HepG2 (cell line): ENCODE results near the gene TMED5. TPM values are rescaled to one million over a fixed set of nuclear protein-coding genes. Genes with fewer than 3 reads are reported as not detected.

ENCODE experiments used
- ATAC-seq: fragments of 200-7000 bp; cut with Tn5 transposase; 3 replicates; pipeline ENCODE4 v1.9.1; 2020; ENCODE audit warnings: mild to moderate bottlenecking, moderate library complexity
- BruUV-seq: library from RNA; stranded (reverse); fragments of 400-500 nt; replicated peaks from 2 replicates; lab custom pipeline; 2021; lab: Mats Ljungman, UMichigan
- CTCF ChIA-PET: fragments of 300-600 bp; formaldehyde crosslinking; extraction: SDS; loops from one replicate; lab custom pipeline; 2021; ENCODE audit warnings: low total read pairs, inconsistent platforms, low intra/inter-chr PET ratio; lab: Yijun Ruan, JAX
- POLR2A ChIA-PET: fragments of 350-600 bp; sonication (Branson Sonifier 250); formaldehyde crosslinking; loops from one replicate; lab custom pipeline; 2020; ENCODE audit warnings: antibody characterized with exemption, inconsistent platforms; lab: Yijun Ruan, JAX
- DNase-seq: peaks from one replicate; pipeline ENCODE4 v3.0.0-alpha.2; 2015; ENCODE audit warnings: low spot score
- FAIRE-seq: peaks from 3 replicates; lab custom pipeline; 2011; peaks lifted over from hg19 to GRCh38; lab: Jason Lieb, UNC
- H2AFZ ChIP-seq: one replicate; pipeline ENCODE4 v1.6.1; 2011; ENCODE audit warnings: low read length, inconsistent platforms
- H3K27ac ChIP-seq: fragments of 300-600 bp; 3 replicates; pipeline ENCODE4 v1.8.0; 2011; ENCODE audit warnings: mixed run types, mild to moderate bottlenecking, mixed read lengths, low read length, inconsistent platforms; ENCODE audit not compliant: insufficient read depth; ENCODE audit errors: extremely low read length
- H3K27me3 ChIP-seq, 2 experiments: fragments of 200-600 bp in 1 of 2; 2 replicates in 1 of 2; 3 replicates in 1 of 2; pipeline versions ENCODE4 v1.6.0 to v1.8.0; 2011; ENCODE audit warnings: low read length in 2 of 2, mild to moderate bottlenecking in 2 of 2, moderate library complexity in 2 of 2, inconsistent platforms in 1 of 2; ENCODE audit not compliant: insufficient read depth in 2 of 2, control insufficient read depth in 1 of 2
- H3K36me3 ChIP-seq, 2 experiments: fragments of 200-600 bp in 1 of 2; replicated peaks in 1 of 2; 2 replicates in 1 of 2; 3 replicates in 1 of 2; pipeline versions ENCODE4 v1.5.1 to v1.8.0; 2011; ENCODE audit warnings: low read length in 2 of 2, inconsistent platforms in 1 of 2; ENCODE audit not compliant: insufficient read depth in 2 of 2, control insufficient read depth in 1 of 2
- H3K4me1 ChIP-seq: 2 replicates; pipeline ENCODE4 v1.5.1; 2012; ENCODE audit warnings: low read length, inconsistent platforms; ENCODE audit not compliant: insufficient read depth
- H3K4me2 ChIP-seq: 2 replicates; pipeline ENCODE4 v1.6.0; 2011; ENCODE audit warnings: low read depth, low read length, inconsistent platforms
- H3K4me3 ChIP-seq, 3 experiments: fragments of 200-600 bp in 1 of 3; sonication (generic), shearing (Covaris generic) in 1 of 3; replicated peaks in 1 of 3; 2 replicates each; pipeline ENCODE4 v1.5.1; 2011 to 2016; ENCODE audit warnings: low read length in 3 of 3, inconsistent platforms in 2 of 3, low read depth in 2 of 3, mild to moderate bottlenecking in 2 of 3, control low read depth in 1 of 3, mixed read lengths in 1 of 3; ENCODE audit not compliant: insufficient read depth in 1 of 3
- H3K79me2 ChIP-seq: one replicate; pipeline ENCODE4 v1.6.1; 2011; ENCODE audit warnings: low read length, inconsistent platforms; ENCODE audit not compliant: insufficient read depth
- H3K9ac ChIP-seq: 2 replicates; pipeline ENCODE4 v1.6.0; 2011; ENCODE audit warnings: mild to moderate bottlenecking, low read depth, low read length, inconsistent platforms; ENCODE audit not compliant: insufficient read depth
- H3K9me3 ChIP-seq: 2 replicates; pipeline ENCODE4 v1.5.1; 2012; ENCODE audit warnings: mild to moderate bottlenecking, low read length
- H4K20me1 ChIP-seq: 2 replicates; pipeline ENCODE4 v1.6.0; 2011; ENCODE audit warnings: inconsistent platforms, mild to moderate bottlenecking, low read length, moderate library complexity; ENCODE audit not compliant: insufficient read depth
- AKAP8 ChIP-seq: sonication (generic); formaldehyde crosslinking; IDR thresholded peaks from 2 replicates; pipeline ENCODE4 v1.5.1; 2020; ENCODE audit warnings: mild to moderate bottlenecking, missing genetic modification reagents
- HDAC6 ChIP-seq: fragments of 200-600 bp; sonication (generic); IDR thresholded peaks from 2 replicates; pipeline ENCODE4 v1.7.0; 2017; ENCODE audit warnings: mild to moderate bottlenecking, antibody characterized with exemption, low read length, low read depth
- PLSCR1 ChIP-seq: sonication (generic); formaldehyde crosslinking; IDR thresholded peaks from 2 replicates; pipeline ENCODE4 v1.5.0; 2020; ENCODE audit warnings: missing genetic modification reagents, mild to moderate bottlenecking, borderline replicate concordance
- SP4 ChIP-seq: sonication (generic); formaldehyde crosslinking; IDR thresholded peaks from 2 replicates; pipeline ENCODE4 v1.8.1; 2023; ENCODE audit warnings: mild to moderate bottlenecking, missing genetic modification reagents
- TAF1 ChIP-seq: sonication (generic); formaldehyde crosslinking; IDR thresholded peaks from 2 replicates; pipeline ENCODE4 v1.4.0; 2020; ENCODE audit warnings: missing genetic modification reagents
- ZBTB7B ChIP-seq: sonication (generic); formaldehyde crosslinking; IDR thresholded peaks from 2 replicates; pipeline ENCODE4 v1.4.0; 2020; ENCODE audit warnings: missing genetic modification reagents
- ZNF17 ChIP-seq: sonication (generic); formaldehyde crosslinking; IDR thresholded peaks from 2 replicates; pipeline ENCODE4 v1.5.0; 2020; ENCODE audit warnings: mild to moderate bottlenecking, missing genetic modification reagents
- ZNF232 ChIP-seq: sonication (generic); formaldehyde crosslinking; IDR thresholded peaks from 2 replicates; pipeline ENCODE4 v1.4.0; 2020; ENCODE audit warnings: missing genetic modification reagents, borderline replicate concordance
- ZNF263 ChIP-seq: sonication (generic); formaldehyde crosslinking; IDR thresholded peaks from 2 replicates; pipeline ENCODE4 v1.4.0; 2020; ENCODE audit warnings: missing genetic modification reagents
- ZNF569 ChIP-seq: sonication (generic); formaldehyde crosslinking; IDR thresholded peaks from 2 replicates; pipeline ENCODE4 v1.5.0; 2020; ENCODE audit warnings: mild to moderate bottlenecking, missing genetic modification reagents, moderate library complexity, borderline replicate concordance
- ZNF570 ChIP-seq: sonication (generic); formaldehyde crosslinking; IDR thresholded peaks from 2 replicates; pipeline ENCODE4 v1.4.0; 2020; ENCODE audit warnings: mild to moderate bottlenecking, missing genetic modification reagents, borderline replicate concordance
- WGBS: methylation state at CpG from one replicate; pipeline ENCODE4 v1.1.6; 2017; ENCODE audit warnings: low lambda C conversion rate; 5-methylcytosine and 5-hydroxymethylcytosine counted together
- in situ Hi-C: cut with HindIII; loops from 2 replicates; pipeline ENCODE4 v1.10.0; 2017; ENCODE audit warnings: low pct_unique_long_range_greater_than_20kb; ENCODE audit not compliant: extremely low pct_ligation_motif_present
- intact Hi-C: fragments of 100-400 bp; cut with micrococcal nuclease; formaldehyde crosslinking; loops from one replicate; pipeline ENCODE4 v1.10.0; 2022; ENCODE audit not compliant: unreplicated experiment
- polyA plus RNA-seq, 8 experiments: library from polyadenylated mRNA; depleted of rRNA in 3 of 8; stranded (reverse) in 7 of 8; unstranded in 1 of 8; fragments of >200 nt; fragmentation: Illumina TruSeq in 4 of 8; extraction: Trizol in 4 of 8; gene quantifications; 2 replicates each; pipeline versions ENCODE4 v1.2.1 to v1.2.3, GENCODE V29; 2011 to 2016; ENCODE audit warnings: low read depth in 4 of 8, missing spikeins in 1 of 8, mixed read lengths in 1 of 8; ENCODE audit not compliant: insufficient read depth in 1 of 8
- total RNA-seq, 5 experiments: library from RNA; depleted of rRNA; stranded (reverse); fragments of >200 nt; fragmentation: Illumina TruSeq; extraction: Trizol; gene quantifications; 2 replicates each; pipeline ENCODE4 v1.2.3, GENCODE V29; 2016; ENCODE audit warnings: low read depth in 1 of 5
- TF ChIP-seq, protein P1 (sequence below): sonication (generic); formaldehyde crosslinking; conservative IDR thresholded peaks from 2 replicates; pipeline ENCODE4 v1.4.0; 2020; ENCODE audit warnings: missing genetic modification reagents
- TF ChIP-seq, protein P2 (sequence below): sonication (generic); formaldehyde crosslinking; IDR thresholded peaks from 2 replicates; pipeline ENCODE4 v1.9.0; 2021; ENCODE audit warnings: missing genetic modification reagents, mild to moderate bottlenecking, borderline replicate concordance
- TF ChIP-seq, protein P3 (sequence below): sonication (generic); formaldehyde crosslinking; IDR thresholded peaks from 2 replicates; pipeline ENCODE4 v1.8.0; 2022; ENCODE audit warnings: missing genetic modification reagents, low read depth, mild to moderate bottlenecking, borderline replicate concordance

TMED5 gene
- total and polyA plus RNA-seq, 2 of the 13 experiments (the other 11 are each of a cell fraction or from before 2014, with no cell fraction given): 58.1 to 99.0 TPM

- ATAC-seq (no peak), DNase-seq (no peak), FAIRE-seq (no peak)
- CTCF ChIA-PET: no interaction called here
- Histone ChIP-seq H2AFZ (no peak overlapping the region), H3K4me3 (no peak overlapping the region), H3K27me3 (no peaks in the 10 kb centered on the region), H3K79me2 (no peaks in the 10 kb centered on the region), H3K4me1 (no peaks in the 10 kb centered on the region), H3K36me3 (peaks cover 1 to 10% of the 10 kb centered on the region in 2 experiments; a peak in 1 of 5 replicates), H3K27ac (no peak overlapping the region), H4K20me1 (no peaks in the 10 kb centered on the region), H3K9me3 (no peaks in the 10 kb centered on the region), H3K9ac (no peak overlapping the region), H3K4me2 (no peak overlapping the region)
- no peak for TF ChIP-seq ZNF17
- no peak for TF ChIP-seq TAF1 (CRISPR knock-in tag)
- TF ChIP-seq AKAP8: no peak
- TF ChIP-seq, protein P1, sequence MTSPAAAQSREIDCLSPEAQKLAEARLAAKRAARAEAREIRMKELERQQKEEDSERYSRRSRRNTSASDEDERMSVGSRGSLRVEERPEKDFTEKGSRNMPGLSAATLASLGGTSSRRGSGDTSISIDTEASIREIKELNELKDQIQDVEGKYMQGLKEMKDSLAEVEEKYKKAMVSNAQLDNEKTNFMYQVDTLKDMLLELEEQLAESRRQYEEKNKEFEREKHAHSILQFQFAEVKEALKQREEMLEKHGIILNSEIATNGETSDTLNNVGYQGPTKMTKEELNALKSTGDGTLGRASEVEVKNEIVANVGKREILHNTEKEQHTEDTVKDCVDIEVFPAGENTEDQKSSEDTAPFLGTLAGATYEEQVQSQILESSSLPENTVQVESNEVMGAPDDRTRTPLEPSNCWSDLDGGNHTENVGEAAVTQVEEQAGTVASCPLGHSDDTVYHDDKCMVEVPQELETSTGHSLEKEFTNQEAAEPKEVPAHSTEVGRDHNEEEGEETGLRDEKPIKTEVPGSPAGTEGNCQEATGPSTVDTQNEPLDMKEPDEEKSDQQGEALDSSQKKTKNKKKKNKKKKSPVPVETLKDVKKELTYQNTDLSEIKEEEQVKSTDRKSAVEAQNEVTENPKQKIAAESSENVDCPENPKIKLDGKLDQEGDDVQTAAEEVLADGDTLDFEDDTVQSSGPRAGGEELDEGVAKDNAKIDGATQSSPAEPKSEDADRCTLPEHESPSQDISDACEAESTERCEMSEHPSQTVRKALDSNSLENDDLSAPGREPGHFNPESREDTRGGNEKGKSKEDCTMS (CRISPR knock-in tag): no peak
- no peak for TF ChIP-seq ZNF569 (CRISPR knock-in tag)
- TF ChIP-seq HDAC6: no peak
- no peak for TF ChIP-seq SP4 (CRISPR knock-in tag)
- TF ChIP-seq, protein P2, sequence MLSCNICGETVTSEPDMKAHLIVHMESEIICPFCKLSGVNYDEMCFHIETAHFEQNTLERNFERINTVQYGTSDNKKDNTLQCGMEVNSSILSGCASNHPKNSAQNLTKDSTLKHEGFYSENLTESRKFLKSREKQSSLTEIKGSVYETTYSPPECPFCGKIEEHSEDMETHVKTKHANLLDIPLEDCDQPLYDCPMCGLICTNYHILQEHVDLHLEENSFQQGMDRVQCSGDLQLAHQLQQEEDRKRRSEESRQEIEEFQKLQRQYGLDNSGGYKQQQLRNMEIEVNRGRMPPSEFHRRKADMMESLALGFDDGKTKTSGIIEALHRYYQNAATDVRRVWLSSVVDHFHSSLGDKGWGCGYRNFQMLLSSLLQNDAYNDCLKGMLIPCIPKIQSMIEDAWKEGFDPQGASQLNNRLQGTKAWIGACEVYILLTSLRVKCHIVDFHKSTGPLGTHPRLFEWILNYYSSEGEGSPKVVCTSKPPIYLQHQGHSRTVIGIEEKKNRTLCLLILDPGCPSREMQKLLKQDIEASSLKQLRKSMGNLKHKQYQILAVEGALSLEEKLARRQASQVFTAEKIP (CRISPR knock-in tag): no peak
- no peak for TF ChIP-seq ZNF232 (CRISPR knock-in tag)
- TF ChIP-seq, protein P3, sequence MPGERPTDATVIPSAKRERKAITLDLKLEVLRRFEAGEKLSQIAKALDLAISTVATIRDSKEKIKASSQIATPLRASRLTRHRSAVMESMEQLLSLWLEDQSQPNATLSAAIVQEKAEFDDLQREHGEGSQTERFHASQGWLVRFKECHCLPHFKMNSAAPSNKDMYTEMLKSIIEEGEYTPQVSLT (CRISPR knock-in tag): no peak
- TF ChIP-seq ZNF570: no peak
- TF ChIP-seq ZNF263: no peak
- no peak for TF ChIP-seq ZBTB7B (CRISPR knock-in tag)
- no peak for TF ChIP-seq PLSCR1 (CRISPR knock-in tag)
- POLR2A ChIA-PET: no interaction called here
- BruUV-seq: no TSS peak
- WGBS: over 99% methylated on average over 4 of the region's 4 CpGs
- intact Hi-C loops: no loop called here
- in situ Hi-C loops: no loop called here
Observed at GRCh38 chr1:93143769-93144168, 36.4 kb downstream of the TMED5 start.
